Measurements from ENCODE around the gene NXN. TPM values are rescaled to one million over a fixed set of nuclear protein-coding genes. Genes with fewer than 3 reads are reported as not detected.
"Not testable (repeated sequence)": the region's sequence is repeated elsewhere in the genome, so short reads cannot be mapped to it uniquely, and the experiment has no call there.

Gene NXN
- total and polyA plus RNA-seq, 9 donors, result 36.8 to 58.9 (median 54.1) TPM

DNA sequence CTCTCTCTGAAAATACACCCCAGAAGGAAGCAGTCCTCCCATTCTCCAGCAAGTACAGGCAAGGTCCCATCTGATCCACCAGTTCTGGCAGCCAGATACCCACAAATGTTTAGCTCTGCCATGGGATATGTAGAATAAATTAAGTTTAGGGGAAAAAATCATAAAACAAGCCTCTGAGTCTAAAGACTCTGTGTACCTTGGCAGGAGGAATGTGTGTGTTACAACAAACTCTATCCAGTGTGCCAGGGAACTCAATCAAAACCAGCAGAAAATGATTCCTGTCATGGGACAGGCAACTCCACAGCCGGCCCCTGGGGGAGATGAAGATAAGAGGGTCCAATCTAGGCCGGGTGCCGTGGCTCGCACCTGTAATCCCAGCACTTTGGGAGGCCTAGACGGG lies 124.0 kb downstream of the NXN start:
- WGBS (ENCODE audit: insufficient coverage), result 69% methylated on average over 4 of the region's 5 CpGs
- peaks cover 60% of the 10 kb centered on the region for H3K4me1 ChIP-seq (ENCODE audit: control insufficient read depth, insufficient read depth, low read length)
- H3K27me3 ChIP-seq (ENCODE audit: control insufficient read depth, insufficient read depth, low read length), result no peaks in the 10 kb centered on the region
- no peaks in the 10 kb centered on the region for H3K9me3 ChIP-seq (replicated peaks; ENCODE audit: control insufficient read depth, low read depth, low read length)
- no peak overlapping the region for H3K4me3 ChIP-seq (ENCODE audit: low read length)
- H3K27ac ChIP-seq (ENCODE audit: low read length), result no peak overlapping the region
- H3K36me3 ChIP-seq (ENCODE audit: control insufficient read depth, insufficient read depth, low read length), result no peaks in the 10 kb centered on the region
- DNase-seq, result no peak

DNA sequence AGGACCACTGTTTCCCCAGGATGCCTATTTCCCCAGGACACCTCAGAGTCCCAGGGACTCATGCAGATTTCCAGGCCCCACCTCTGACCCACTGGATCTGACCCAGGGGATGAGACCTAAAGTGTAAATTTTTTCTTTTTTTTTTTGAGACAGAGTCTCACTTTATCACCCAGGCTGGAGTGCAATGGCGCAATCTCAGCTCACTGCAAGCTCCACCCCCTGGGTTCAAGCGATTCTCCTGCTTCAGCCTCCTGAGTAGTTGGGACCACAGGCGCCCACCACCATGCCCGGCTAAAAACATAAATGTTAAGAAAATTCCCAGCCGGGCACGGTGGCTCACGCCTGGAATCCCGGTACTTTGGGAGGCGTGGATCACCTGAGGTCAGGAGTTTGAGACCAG lies 126.7 kb downstream of the NXN start:
- Histone ChIP-seq H3K4me1 (ENCODE audit: control insufficient read depth, insufficient read depth, low read length) (peaks cover 52% of the 10 kb centered on the region), H3K27ac (ENCODE audit: low read length) (peak overlapping the region; percentile 89)
- H3K27me3 ChIP-seq (ENCODE audit: control insufficient read depth, insufficient read depth, low read length); H3K9me3 ChIP-seq (replicated peaks; ENCODE audit: control insufficient read depth, low read depth, low read length); DNase-seq; H3K4me3 ChIP-seq (ENCODE audit: low read length); H3K36me3 ChIP-seq (ENCODE audit: control insufficient read depth, insufficient read depth, low read length): not testable (repeated sequence)
- WGBS (ENCODE audit: insufficient coverage), result 92% methylated on average over 9 of the region's 9 CpGs

GRCh38 chr17:852349-852748 lies 127.2 kb downstream of the NXN start:
- Histone ChIP-seq H3K9me3 (replicated peaks; ENCODE audit: control insufficient read depth, low read depth, low read length) (no peaks in the 10 kb centered on the region), H3K27ac (ENCODE audit: low read length) (peak overlapping the region; percentile 89), H3K4me3 (ENCODE audit: low read length) (no peak overlapping the region), H3K4me1 (ENCODE audit: control insufficient read depth, insufficient read depth, low read length) (peaks cover 53% of the 10 kb centered on the region), H3K36me3 (ENCODE audit: control insufficient read depth, insufficient read depth, low read length) (peaks cover 3% of the 10 kb centered on the region), H3K27me3 (ENCODE audit: control insufficient read depth, insufficient read depth, low read length) (no peaks in the 10 kb centered on the region)
- DNase-seq, result peak; percentile 53
- 15% methylated on average over 3 of the region's 10 CpGs for WGBS (ENCODE audit: insufficient coverage)

DNA sequence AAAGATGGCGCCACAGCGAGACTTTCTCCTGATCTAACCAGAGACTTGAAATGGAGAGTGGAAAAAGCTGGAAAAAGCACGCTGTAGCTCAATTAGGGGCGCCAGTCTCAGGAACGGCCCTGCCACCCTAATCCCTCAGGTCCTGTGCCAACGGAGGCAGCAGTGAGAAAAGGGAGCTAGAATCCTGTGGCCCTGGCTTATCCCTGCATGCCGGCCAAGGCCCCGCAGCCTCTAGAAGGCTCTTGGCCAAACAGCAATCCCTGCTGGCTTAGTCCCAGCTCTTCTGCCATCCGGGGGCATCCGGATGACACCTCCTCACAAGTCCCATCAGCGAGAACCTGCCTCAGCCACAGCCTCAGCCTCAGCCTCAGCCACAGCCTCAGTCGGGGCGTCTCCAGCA lies 127.7 kb downstream of the NXN start:
- Histone ChIP-seq H3K27ac (ENCODE audit: low read length) (peak overlapping the region; percentile 89), H3K36me3 (ENCODE audit: control insufficient read depth, insufficient read depth, low read length) (peaks cover 3% of the 10 kb centered on the region), H3K4me3 (ENCODE audit: low read length) (no peak overlapping the region), H3K4me1 (ENCODE audit: control insufficient read depth, insufficient read depth, low read length) (peaks cover 56% of the 10 kb centered on the region), H3K9me3 (replicated peaks; ENCODE audit: control insufficient read depth, low read depth, low read length) (no peaks in the 10 kb centered on the region), H3K27me3 (ENCODE audit: control insufficient read depth, insufficient read depth, low read length) (no peaks in the 10 kb centered on the region)
- WGBS (ENCODE audit: insufficient coverage), result 62% methylated on average over 12 of the region's 13 CpGs
- peak; percentile 73 for DNase-seq

DNA sequence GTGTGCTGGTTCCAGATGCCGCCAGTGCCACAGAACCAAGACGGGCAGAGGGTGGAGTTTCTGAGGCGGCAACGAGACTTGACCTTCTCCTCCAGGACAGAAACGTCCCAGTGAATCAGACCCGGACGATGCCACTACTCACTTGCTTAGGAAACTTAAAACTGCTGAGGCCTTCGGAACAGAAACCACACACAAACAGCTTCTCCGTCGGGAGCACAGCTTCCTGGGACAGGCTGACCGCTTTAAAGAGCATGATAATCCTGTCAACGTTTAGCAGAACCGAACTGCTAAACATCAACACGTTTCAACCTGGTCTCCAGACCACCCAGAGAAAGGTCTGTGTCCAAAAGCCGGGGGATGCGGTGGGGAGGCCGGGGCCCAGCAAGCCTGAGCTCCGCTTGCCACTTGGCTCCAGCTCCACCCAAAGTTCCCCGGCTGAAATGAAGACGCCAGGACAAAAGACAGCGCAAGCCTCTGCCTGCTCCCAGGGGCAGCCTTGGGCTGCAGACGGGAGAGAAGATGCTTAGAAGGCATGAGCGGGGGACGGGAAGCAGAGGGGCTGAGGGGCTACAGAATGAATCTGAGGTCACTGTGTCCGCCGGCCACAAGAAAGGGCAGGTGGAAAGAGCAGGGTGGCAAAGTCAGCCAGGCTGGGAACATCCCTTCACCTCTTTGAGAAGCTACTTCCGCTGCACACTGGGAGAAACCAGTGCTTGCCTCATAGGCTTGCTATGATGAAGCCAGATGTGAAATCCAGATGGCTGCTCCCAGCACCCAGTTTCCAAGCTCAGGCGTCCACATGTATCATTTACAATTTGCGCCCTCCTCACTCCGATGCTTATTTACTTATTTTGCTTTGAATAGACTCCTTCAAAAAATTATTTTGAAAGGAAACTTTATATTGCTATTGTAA lies 128.5 kb downstream of the NXN start:
- peak; percentile 92 for DNase-seq
- WGBS (ENCODE audit: insufficient coverage), result 20% methylated on average over 20 of the region's 30 CpGs
- Histone ChIP-seq H3K27me3 (ENCODE audit: control insufficient read depth, insufficient read depth, low read length) (no peaks in the 10 kb centered on the region), H3K4me1 (ENCODE audit: control insufficient read depth, insufficient read depth, low read length) (peaks cover 51% of the 10 kb centered on the region), H3K4me3 (ENCODE audit: low read length) (peak overlapping the region; percentile 6), H3K36me3 (ENCODE audit: control insufficient read depth, insufficient read depth, low read length) (peaks cover 3% of the 10 kb centered on the region), H3K9me3 (replicated peaks; ENCODE audit: control insufficient read depth, low read depth, low read length) (no peaks in the 10 kb centered on the region), H3K27ac (ENCODE audit: low read length) (peak overlapping the region; percentile 89)

- Histone ChIP-seq H3K9me3 (replicated peaks; ENCODE audit: control insufficient read depth, low read depth, low read length) (no peaks in the 10 kb centered on the region), H3K4me1 (ENCODE audit: control insufficient read depth, insufficient read depth, low read length) (peaks cover 46% of the 10 kb centered on the region), H3K27me3 (ENCODE audit: control insufficient read depth, insufficient read depth, low read length) (no peaks in the 10 kb centered on the region), H3K27ac (ENCODE audit: low read length) (peak overlapping the region; percentile 89), H3K4me3 (ENCODE audit: low read length) (no peak overlapping the region), H3K36me3 (ENCODE audit: control insufficient read depth, insufficient read depth, low read length) (peaks cover 3% of the 10 kb centered on the region)
- DNase-seq, result no peak
- WGBS (ENCODE audit: insufficient coverage), result 79% methylated on average over 12 of the region's 25 CpGs
Measured at GRCh38 chr17:850086-850850, 129.3 kb downstream of the NXN start.

GRCh38 chr17:848402-848801 lies 131.2 kb downstream of the NXN start:
- H3K36me3 ChIP-seq (ENCODE audit: control insufficient read depth, insufficient read depth, low read length), result peaks cover 3% of the 10 kb centered on the region
- no peaks in the 10 kb centered on the region for H3K9me3 ChIP-seq (replicated peaks; ENCODE audit: control insufficient read depth, low read depth, low read length)
- no peak for DNase-seq
- H3K4me3 ChIP-seq (ENCODE audit: low read length), result no peak overlapping the region
- H3K27ac ChIP-seq (ENCODE audit: low read length), result no peak overlapping the region
- no peaks in the 10 kb centered on the region for H3K27me3 ChIP-seq (ENCODE audit: control insufficient read depth, insufficient read depth, low read length)
- peaks cover 53% of the 10 kb centered on the region for H3K4me1 ChIP-seq (ENCODE audit: control insufficient read depth, insufficient read depth, low read length)
- 81% methylated on average over 7 of the region's 11 CpGs for WGBS (ENCODE audit: insufficient coverage)

DNA sequence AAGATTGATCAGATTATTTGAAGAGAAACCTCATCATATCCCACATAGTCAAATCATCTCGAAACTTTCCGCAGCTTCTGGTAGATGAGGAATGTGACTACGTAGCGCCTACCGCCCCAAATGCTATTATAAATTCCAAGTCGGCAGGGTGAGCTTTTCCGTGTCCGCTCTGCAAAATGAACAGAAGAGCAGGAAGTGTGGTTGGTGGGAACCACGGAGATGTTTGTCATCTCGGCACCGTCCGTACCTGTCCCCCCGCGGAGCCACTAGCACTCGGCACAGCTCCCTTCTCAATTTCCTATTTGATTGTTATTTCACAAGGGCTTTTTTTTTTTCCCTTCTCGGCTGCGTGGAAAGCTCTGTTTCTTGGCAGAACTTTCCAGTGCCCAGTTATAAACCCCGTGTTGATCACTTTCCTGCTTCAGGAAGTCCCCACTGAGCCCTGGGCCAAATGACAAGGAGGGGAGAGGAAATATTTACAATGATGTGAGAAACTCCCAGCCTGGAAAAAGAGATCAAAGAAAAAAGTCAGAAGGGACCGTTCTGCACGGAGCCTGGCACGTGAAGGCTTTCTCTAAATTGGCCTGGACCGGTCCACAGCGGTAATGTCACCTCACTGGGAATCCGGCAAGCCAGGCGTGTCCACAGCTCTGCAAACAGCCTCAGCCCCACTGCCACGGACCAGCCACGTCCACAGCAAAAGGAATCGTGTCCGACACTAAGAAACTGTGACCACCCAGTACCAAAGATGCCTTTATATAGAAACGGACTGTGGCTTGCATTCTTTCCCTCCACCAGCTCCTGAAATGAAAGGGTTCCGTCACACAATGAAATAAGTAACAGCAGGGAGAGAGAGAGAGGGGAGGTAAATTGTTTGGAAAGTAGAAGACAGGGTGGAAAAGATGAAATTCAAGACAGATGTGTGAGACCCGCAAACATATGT lies 132.4 kb downstream of the NXN start:
- peak overlapping the region; percentile 76 for H3K27ac ChIP-seq (ENCODE audit: low read length)
- DNase-seq, result peak; percentile 65
- H3K4me3 ChIP-seq (ENCODE audit: low read length), result no peak overlapping the region
- H3K27me3 ChIP-seq (ENCODE audit: control insufficient read depth, insufficient read depth, low read length), result no peaks in the 10 kb centered on the region
- H3K36me3 ChIP-seq (ENCODE audit: control insufficient read depth, insufficient read depth, low read length), result peaks cover 3% of the 10 kb centered on the region
- 18% methylated on average over 13 of the region's 32 CpGs for WGBS (ENCODE audit: insufficient coverage)
- peaks cover 48% of the 10 kb centered on the region for H3K4me1 ChIP-seq (ENCODE audit: control insufficient read depth, insufficient read depth, low read length)
- no peaks in the 10 kb centered on the region for H3K9me3 ChIP-seq (replicated peaks; ENCODE audit: control insufficient read depth, low read depth, low read length)

DNA sequence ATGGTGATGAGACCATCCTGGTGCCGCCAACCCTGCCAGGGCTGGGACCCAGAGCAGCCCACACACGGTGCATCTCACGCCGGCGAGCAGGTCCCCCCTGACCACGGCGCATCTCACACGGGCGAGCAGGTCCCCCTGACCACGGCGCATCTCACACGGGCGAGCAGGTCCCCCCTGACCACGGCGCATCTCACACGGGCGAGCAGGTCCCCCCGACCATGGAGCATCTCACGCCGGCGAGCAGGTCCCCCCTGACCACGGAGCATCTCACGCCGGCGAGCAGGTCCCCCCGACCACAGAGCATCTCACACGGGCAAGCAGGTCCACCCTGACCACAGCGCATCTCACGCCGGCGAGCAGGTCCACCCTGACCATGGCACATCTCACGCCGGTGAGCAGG lies 138.3 kb downstream of the NXN start:
- peaks cover 4% of the 10 kb centered on the region for H3K36me3 ChIP-seq (ENCODE audit: control insufficient read depth, insufficient read depth, low read length)
- H3K9me3 ChIP-seq (replicated peaks; ENCODE audit: control insufficient read depth, low read depth, low read length), result no peaks in the 10 kb centered on the region
- H3K27me3 ChIP-seq (ENCODE audit: control insufficient read depth, insufficient read depth, low read length), result no peaks in the 10 kb centered on the region
- 82% methylated on average over 31 of the region's 33 CpGs for WGBS (ENCODE audit: insufficient coverage)
- no peak for DNase-seq
- peaks cover 19% of the 10 kb centered on the region for H3K4me1 ChIP-seq (ENCODE audit: control insufficient read depth, insufficient read depth, low read length)
- H3K27ac ChIP-seq (ENCODE audit: low read length), result no peak overlapping the region
- H3K4me3 ChIP-seq (ENCODE audit: low read length), result no peak overlapping the region

Data from muscle of leg (tissue), 11 donors.